Lung (tissue), 12 donors: ENCODE measurements around the gene TNFSF4. TPM values are rescaled to one million over a fixed set of nuclear protein-coding genes. Genes with fewer than 3 reads are reported as not detected.

Experiments
- ATAC-seq: fragments of 200-7000 bp; cut with Tn5 transposase; one replicate; pipeline ENCODE4 v1.9.1; 2020; ENCODE audit warnings: moderate number of reproducible peaks; ENCODE audit not compliant: insufficient read depth, low FRiP score
- DNase-seq, 3 donors: peaks; one replicate each; pipeline ENCODE4 v3.0.0-alpha.2; 2013 to 2017
- H3K27ac ChIP-seq, 2 donors: one replicate each; pipeline ENCODE4 v1.5.1; 2013; ENCODE audit warnings: mild to moderate bottlenecking in 2 of 2, moderate library complexity in 2 of 2, control low read depth in 1 of 2, inconsistent platforms in 1 of 2, low read depth in 1 of 2, low read length in 1 of 2
- H3K27me3 ChIP-seq, 3 donors: one replicate each; pipeline ENCODE4 v1.5.1; 2013; ENCODE audit warnings: low read length in 2 of 3; ENCODE audit not compliant: control insufficient read depth in 3 of 3, insufficient read depth in 3 of 3
- H3K36me3 ChIP-seq, 4 donors: one replicate each; pipeline ENCODE4 v1.5.1; 2013; ENCODE audit warnings: low read length in 4 of 4, mild to moderate bottlenecking in 1 of 4, moderate library complexity in 1 of 4; ENCODE audit not compliant: control insufficient read depth in 4 of 4, insufficient read depth in 4 of 4
- H3K4me1 ChIP-seq, 5 donors: one replicate each; pipeline ENCODE4 v1.5.1; 2013; ENCODE audit warnings: low read length in 5 of 5, mild to moderate bottlenecking in 2 of 5, moderate library complexity in 1 of 5; ENCODE audit not compliant: control insufficient read depth in 5 of 5, insufficient read depth in 5 of 5
- H3K4me3 ChIP-seq: one replicate; pipeline ENCODE4 v1.5.1; 2013; ENCODE audit warnings: mild to moderate bottlenecking, control low read depth, moderate library complexity
- H3K9ac ChIP-seq, 2 donors: one replicate each; pipeline ENCODE4 v1.5.1; 2013; ENCODE audit warnings: low read length in 2 of 2, control low read depth in 1 of 2; ENCODE audit not compliant: insufficient read depth in 1 of 2
- H3K9me3 ChIP-seq, 4 donors: one replicate each; pipeline ENCODE4 v1.5.1; 2013; ENCODE audit warnings: low read length in 3 of 4, mild to moderate bottlenecking in 1 of 4, moderate library complexity in 1 of 4; ENCODE audit not compliant: control insufficient read depth in 4 of 4, insufficient read depth in 3 of 4
- WGBS, 2 donors: extraction: QIAGEN DNeasy Blood & Tissue Kit; methylation state at CpG; one replicate each; pipeline ENCODE4 v1.1.7; 2013; 5-methylcytosine and 5-hydroxymethylcytosine counted together
- polyA plus RNA-seq, 2 donors: library from polyadenylated mRNA; stranded (reverse); fragments of 200-250 nt; gene quantifications; one replicate each; pipeline ENCODE4 v1.2.1, GENCODE V29; 2013
- total RNA-seq, 2 donors: library from RNA; depleted of rRNA in 1 of 2; stranded (reverse); fragments of >200 nt in 1 of 2; gene quantifications; one replicate each; pipeline ENCODE4 v1.2.1, GENCODE V29; 2014 to 2021
- TF ChIP-seq, protein P1 (sequence below): IDR thresholded peaks from 2 replicates; pipeline ENCODE4 v1.5.1; 2012; ENCODE audit warnings: mild to moderate bottlenecking; ENCODE audit errors: control extremely low read depth, extremely low read depth
- donor health status: control.
- donor health status: control.
- donor health status: Bipolar disorder and iron deficiency.
- donor health status: healthy.
- donor health status: DM: yes; HTN: yes; CAD: no.

The TNFSF4 gene
- total and polyA plus RNA-seq, 4 donors: 0.59 to 2.5 (median 1.1) TPM

DNA sequence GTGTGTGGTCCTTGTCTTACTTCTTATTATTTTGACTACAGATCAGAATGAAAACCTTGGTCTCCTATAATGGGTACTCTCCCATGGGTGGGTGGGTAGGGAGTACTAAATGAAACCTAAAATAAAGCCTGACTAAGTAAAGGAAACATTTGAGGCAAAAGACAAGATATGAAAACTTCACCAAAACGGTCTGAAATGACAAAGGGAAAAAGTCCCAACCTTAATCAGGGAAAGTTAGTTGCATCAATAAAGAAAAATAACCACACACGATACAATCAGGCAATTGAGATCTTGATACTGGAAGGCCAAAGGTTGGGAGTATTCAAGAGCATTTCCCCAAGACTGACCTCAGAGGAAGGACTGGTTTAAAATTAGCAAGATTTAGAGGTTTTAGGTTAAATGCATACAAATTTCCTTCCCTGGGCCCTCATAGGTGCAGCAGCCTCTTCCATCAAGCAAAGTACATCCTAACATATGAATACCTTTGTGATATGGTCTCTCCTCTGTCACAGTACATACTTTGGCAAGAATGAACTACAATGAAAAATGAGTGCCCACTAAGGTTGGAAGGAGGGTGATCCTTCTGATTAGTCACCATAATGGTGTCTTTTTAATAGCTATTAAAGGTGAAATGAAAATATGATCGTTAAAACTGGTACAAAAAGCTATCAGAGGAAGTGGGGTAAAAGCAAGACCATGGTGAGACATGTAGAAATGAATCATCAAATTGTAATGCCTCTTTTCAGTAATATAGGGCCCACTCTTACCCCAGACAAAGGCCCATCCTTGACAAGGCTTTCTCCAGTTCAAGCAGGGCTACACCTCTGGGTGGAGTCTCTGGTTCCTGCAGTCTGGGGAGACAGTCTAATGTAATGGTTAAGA is 15.3 kb upstream of the TNFSF4 start:
- H3K9ac ChIP-seq: no peak overlapping the region
- no peak for DNase-seq
- no peak overlapping the region for H3K4me3 ChIP-seq
- H3K27ac ChIP-seq: no peak overlapping the region
- no peaks in the 10 kb centered on the region for H3K4me1 ChIP-seq
- H3K9me3 ChIP-seq: peaks cover 0 to 2% (median 0%) of the 10 kb centered on the region in 4 donors
- H3K27me3 ChIP-seq: no peaks in the 10 kb centered on the region
- no peaks in the 10 kb centered on the region for H3K36me3 ChIP-seq
- TF ChIP-seq, protein P1, sequence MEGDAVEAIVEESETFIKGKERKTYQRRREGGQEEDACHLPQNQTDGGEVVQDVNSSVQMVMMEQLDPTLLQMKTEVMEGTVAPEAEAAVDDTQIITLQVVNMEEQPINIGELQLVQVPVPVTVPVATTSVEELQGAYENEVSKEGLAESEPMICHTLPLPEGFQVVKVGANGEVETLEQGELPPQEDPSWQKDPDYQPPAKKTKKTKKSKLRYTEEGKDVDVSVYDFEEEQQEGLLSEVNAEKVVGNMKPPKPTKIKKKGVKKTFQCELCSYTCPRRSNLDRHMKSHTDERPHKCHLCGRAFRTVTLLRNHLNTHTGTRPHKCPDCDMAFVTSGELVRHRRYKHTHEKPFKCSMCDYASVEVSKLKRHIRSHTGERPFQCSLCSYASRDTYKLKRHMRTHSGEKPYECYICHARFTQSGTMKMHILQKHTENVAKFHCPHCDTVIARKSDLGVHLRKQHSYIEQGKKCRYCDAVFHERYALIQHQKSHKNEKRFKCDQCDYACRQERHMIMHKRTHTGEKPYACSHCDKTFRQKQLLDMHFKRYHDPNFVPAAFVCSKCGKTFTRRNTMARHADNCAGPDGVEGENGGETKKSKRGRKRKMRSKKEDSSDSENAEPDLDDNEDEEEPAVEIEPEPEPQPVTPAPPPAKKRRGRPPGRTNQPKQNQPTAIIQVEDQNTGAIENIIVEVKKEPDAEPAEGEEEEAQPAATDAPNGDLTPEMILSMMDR: no peak
- ATAC-seq: no peak
- 79 to 86% methylated on average over 3 of the region's 3 CpGs for WGBS, 2 donors

DNA sequence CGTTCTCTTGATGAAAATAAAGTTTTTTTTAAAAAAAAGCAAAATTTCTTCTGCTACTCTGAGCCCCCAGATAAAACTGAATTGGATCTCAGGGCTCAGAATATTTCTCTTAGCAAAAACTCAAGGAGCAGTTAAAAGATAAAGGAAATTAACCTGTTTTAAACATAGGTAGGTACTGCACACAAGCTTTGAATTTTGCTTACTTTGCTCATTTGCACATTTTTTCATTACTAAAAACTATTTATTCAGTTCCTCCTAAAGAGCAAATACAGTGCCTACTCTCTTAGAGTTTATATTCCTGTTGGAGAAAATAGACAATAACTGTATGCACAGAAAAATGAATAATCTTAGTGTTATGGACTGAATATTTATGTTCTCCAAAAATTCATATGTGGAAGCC is 13.0 kb upstream of the TNFSF4 start:
- Histone ChIP-seq H3K4me3 (no peak overlapping the region), H3K9ac (no peak overlapping the region), H3K9me3 (peaks cover 0 to 2% (median 0%) of the 10 kb centered on the region in 4 donors), H3K27ac (no peak overlapping the region), H3K36me3 (no peaks in the 10 kb centered on the region), H3K4me1 (no peaks in the 10 kb centered on the region), H3K27me3 (no peaks in the 10 kb centered on the region)
- ATAC-seq: no peak
- TF ChIP-seq, protein P1: no peak
- DNase-seq: no peak
- 90 to 97% methylated on average over 1 of the region's 1 CpG for WGBS, 2 donors

DNA sequence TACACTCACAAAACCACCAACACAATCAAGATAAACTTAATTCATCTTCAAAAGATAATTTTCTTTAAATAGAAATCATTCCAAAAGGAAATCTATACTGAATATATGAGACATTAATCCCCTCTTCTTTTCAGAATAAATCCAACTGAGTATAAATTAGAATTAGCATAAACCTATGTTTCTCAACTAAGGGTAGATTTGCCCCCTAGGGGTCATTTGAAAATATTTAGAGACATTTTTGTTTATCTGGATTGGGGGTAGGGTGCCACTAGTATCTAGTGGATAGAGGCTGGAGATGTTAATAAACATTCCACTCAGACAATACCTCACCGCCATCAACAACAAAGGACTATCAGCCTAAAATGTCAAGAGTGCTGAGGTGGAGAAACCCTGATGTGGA is 6.5 kb upstream of the TNFSF4 start:
- Histone ChIP-seq H3K9ac (no peak overlapping the region), H3K27me3 (no peaks in the 10 kb centered on the region), H3K4me3 (no peak overlapping the region), H3K9me3 (peaks cover 0 to 2% (median 0%) of the 10 kb centered on the region in 4 donors), H3K27ac (no peak overlapping the region), H3K4me1 (peaks cover 0 to 5% (median 0%) of the 10 kb centered on the region in 5 donors), H3K36me3 (no peaks in the 10 kb centered on the region)
- ATAC-seq (no peak), DNase-seq (no peak)
- TF ChIP-seq, protein P1: no peak
- 96 to 97% methylated on average over 1 of the region's 1 CpG for WGBS, 2 donors
